H1 (cell line): ENCODE results near the gene ARMC9. TPM values are rescaled to one million over a fixed set of nuclear protein-coding genes. Genes with fewer than 3 reads are reported as not detected.

Experiments
- CTCF ChIA-PET: fragments of 300-600 bp; sonication (Branson Sonifier 250); formaldehyde crosslinking; loops from one replicate; lab custom pipeline; 2021; ENCODE audit not compliant: partially characterized antibody; lab: Charles Lee
- POLR2A ChIA-PET: fragments of 300-600 bp; sonication (Branson Sonifier 250); formaldehyde crosslinking; loops from one replicate; lab custom pipeline; 2021; ENCODE audit warnings: inconsistent platforms; ENCODE audit not compliant: partially characterized antibody; lab: Charles Lee
- DNase-seq, 2 experiments: peaks; one replicate each; pipeline versions ENCODE4 v3.0.0 to v3.0.0-alpha.2; 2010 to 2022; ENCODE audit warnings: low spot score in 2 of 2, low read depth in 1 of 2, mixed read lengths in 1 of 2
- FAIRE-seq: peaks from 2 replicates; lab custom pipeline; 2011; peaks lifted over from hg19 to GRCh38; lab: Jason Lieb, UNC
- H2AFZ ChIP-seq: 2 replicates; pipeline ENCODE4 v1.8.1; 2012; ENCODE audit warnings: low read length, inconsistent platforms
- H2AK5ac ChIP-seq: 2 replicates; pipeline ENCODE4 v1.6.1; 2013; ENCODE audit warnings: low read depth, low read length
- H2BK120ac ChIP-seq: replicated peaks from 2 replicates; pipeline ENCODE3; 2013; ENCODE audit warnings: low read depth, low read length, inconsistent platforms
- H2BK12ac ChIP-seq: 2 replicates; pipeline ENCODE4 v1.6.1; 2013; ENCODE audit warnings: low read depth, low read length
- H2BK15ac ChIP-seq: 2 replicates; pipeline ENCODE4 v1.6.1; 2013; ENCODE audit warnings: low read length
- H2BK20ac ChIP-seq: 2 replicates; pipeline ENCODE4 v1.6.1; 2013; ENCODE audit warnings: low read length
- H2BK5ac ChIP-seq: 2 replicates; pipeline ENCODE4 v1.6.1; 2013; ENCODE audit warnings: low read depth, low read length
- H3K14ac ChIP-seq: 2 replicates; pipeline ENCODE4 v1.6.1; 2013; ENCODE audit warnings: inconsistent platforms; ENCODE audit not compliant: insufficient read length
- H3K18ac ChIP-seq: 2 replicates; pipeline ENCODE4 v1.6.1; 2013; ENCODE audit warnings: low read length; ENCODE audit errors: extremely low read depth
- H3K23ac ChIP-seq: 2 replicates; pipeline ENCODE4 v1.6.1; 2013; ENCODE audit warnings: inconsistent platforms; ENCODE audit not compliant: insufficient read length
- H3K23me2 ChIP-seq: 2 replicates; pipeline ENCODE4 v1.6.1; 2013; ENCODE audit warnings: low read depth, low read length
- H3K27ac ChIP-seq: 2 replicates; pipeline ENCODE4 v1.6.1; 2011; ENCODE audit warnings: low read depth, low read length, inconsistent platforms
- H3K27me3 ChIP-seq, 4 experiments: replicated peaks in 1 of 4; 1 replicate in 1 of 4; 2 replicates in 3 of 4; pipeline versions ENCODE4 v1.6.1 to v1.8.1; 2011 to 2013; ENCODE audit warnings: low read length in 3 of 4, mild to moderate bottlenecking in 3 of 4, inconsistent platforms in 2 of 4, mixed read lengths in 2 of 4, moderate library complexity in 1 of 4; ENCODE audit not compliant: control insufficient read depth in 3 of 4, insufficient read depth in 3 of 4; ENCODE audit errors: extremely low read depth in 1 of 4
- H3K36me3 ChIP-seq, 4 experiments: 2 replicates each; pipeline versions ENCODE4 v1.6.1 to v1.8.1; 2011 to 2013; ENCODE audit warnings: mild to moderate bottlenecking in 4 of 4, low read length in 3 of 4, moderate library complexity in 2 of 4, control low read depth in 1 of 4, inconsistent platforms in 1 of 4; ENCODE audit not compliant: insufficient read depth in 4 of 4, control insufficient read depth in 2 of 4
- H3K4ac ChIP-seq: replicated peaks from 2 replicates; pipeline ENCODE3; 2013; ENCODE audit warnings: low read length, low read depth, mixed read lengths, inconsistent platforms; ENCODE audit not compliant: insufficient read length
- H3K4me1 ChIP-seq, 4 experiments: replicated peaks in 1 of 4; 1 replicate in 1 of 4; 2 replicates in 3 of 4; pipeline versions ENCODE4 v1.6.1 to v1.8.1; 2011 to 2013; ENCODE audit warnings: low read length in 3 of 4, inconsistent platforms in 2 of 4, mixed read lengths in 1 of 4; ENCODE audit not compliant: insufficient read depth in 4 of 4, control insufficient read depth in 3 of 4
- H3K4me2 ChIP-seq, 2 experiments: 2 replicates each; pipeline versions ENCODE4 v1.6.1 to v1.8.1; 2011 to 2013; ENCODE audit warnings: low read depth in 2 of 2, low read length in 2 of 2, control low read depth in 1 of 2, inconsistent platforms in 1 of 2, mild to moderate bottlenecking in 1 of 2; ENCODE audit not compliant: insufficient read depth in 1 of 2
- H3K4me3 ChIP-seq, 4 experiments: fragments of 200-600, 300-600 bp in 1 of 4; sonication (generic), shearing (Covaris generic), sonication (Bioruptor Twin) in 1 of 4; 2 replicates each; pipeline versions ENCODE4 v1.5.1 to v1.8.1; 2011 to 2016; ENCODE audit warnings: low read length in 4 of 4, low read depth in 3 of 4, control low read depth in 2 of 4, inconsistent platforms in 2 of 4, mild to moderate bottlenecking in 2 of 4, mixed read lengths in 1 of 4, moderate library complexity in 1 of 4; ENCODE audit not compliant: insufficient read depth in 2 of 4; ENCODE audit errors: extremely low read depth in 1 of 4
- H3K56ac ChIP-seq: replicated peaks from 2 replicates; pipeline ENCODE3; 2013; ENCODE audit warnings: low read depth, mild to moderate bottlenecking, mixed read lengths, low read length, inconsistent platforms; ENCODE audit not compliant: insufficient read length
- H3K79me1 ChIP-seq: 2 replicates; pipeline ENCODE4 v1.6.1; 2013; ENCODE audit warnings: low read depth, low read length, control low read depth
- H3K79me2 ChIP-seq, 2 experiments: 2 replicates each; pipeline versions ENCODE4 v1.6.1 to v1.8.1; 2012 to 2013; ENCODE audit warnings: low read length in 2 of 2, mild to moderate bottlenecking in 2 of 2, inconsistent platforms in 1 of 2; ENCODE audit not compliant: insufficient read depth in 2 of 2, control insufficient read depth in 1 of 2
- H3K9ac ChIP-seq, 4 experiments: replicated peaks in 1 of 4; 1 replicate in 1 of 4; 2 replicates in 3 of 4; pipeline versions ENCODE4 v1.6.1 to v1.8.1; 2011 to 2013; ENCODE audit warnings: low read depth in 3 of 4, low read length in 3 of 4, control low read depth in 2 of 4, mild to moderate bottlenecking in 2 of 4, moderate library complexity in 2 of 4, inconsistent platforms in 1 of 4; ENCODE audit errors: extremely low read depth in 1 of 4
- H3K9me3 ChIP-seq, 2 experiments: 2 replicates each; pipeline versions ENCODE4 v1.6.1 to v1.8.1; 2012 to 2013; ENCODE audit warnings: mild to moderate bottlenecking in 2 of 2, moderate library complexity in 2 of 2, control low read depth in 1 of 2, inconsistent platforms in 1 of 2, low read depth in 1 of 2, low read length in 1 of 2, mixed read lengths in 1 of 2; ENCODE audit not compliant: insufficient read depth in 2 of 2
- H4K20me1 ChIP-seq, 2 experiments: replicated peaks in 1 of 2; 2 replicates each; pipeline versions ENCODE3 to v1.8.1; 2011 to 2013; ENCODE audit warnings: inconsistent platforms in 2 of 2, low read length in 2 of 2, mild to moderate bottlenecking in 1 of 2; ENCODE audit not compliant: insufficient read depth in 2 of 2, control insufficient read depth in 1 of 2
- H4K5ac ChIP-seq: 2 replicates; pipeline ENCODE4 v1.6.1; 2013; ENCODE audit warnings: low read length, low read depth, mixed read lengths, inconsistent platforms; ENCODE audit not compliant: insufficient read length
- H4K8ac ChIP-seq: 2 replicates; pipeline ENCODE4 v1.8.0; 2013; ENCODE audit warnings: mild to moderate bottlenecking, moderate library complexity, low read length, inconsistent platforms; ENCODE audit not compliant: insufficient read depth; ENCODE audit errors: extremely low read depth
- H4K91ac ChIP-seq: replicated peaks from 2 replicates; pipeline ENCODE3; 2013; ENCODE audit warnings: low read length, mixed read lengths, inconsistent platforms; ENCODE audit not compliant: insufficient read length
- BCL11A ChIP-seq, 2 experiments: IDR thresholded peaks; one replicate each; pipeline ENCODE4 v1.6.1; 2011; ENCODE audit warnings: low read depth in 2 of 2, low read length in 2 of 2, mild to moderate bottlenecking in 2 of 2
- CHD2 ChIP-seq: IDR thresholded peaks from 2 replicates; pipeline ENCODE4 v1.6.1; 2012; ENCODE audit warnings: low read length, improper control_type of control experiment
- HDAC2 ChIP-seq, 2 experiments: fragments of 300-600 bp in 1 of 2; sonication (generic) in 1 of 2; IDR thresholded peaks; 2 replicates each; pipeline ENCODE4 v1.6.1; 2011 to 2012; ENCODE audit warnings: low read depth in 2 of 2, low read length in 2 of 2, mild to moderate bottlenecking in 2 of 2, moderate library complexity in 2 of 2, borderline replicate concordance in 1 of 2, inconsistent platforms in 1 of 2
- JUN ChIP-seq: IDR thresholded peaks from 2 replicates; pipeline ENCODE4 v1.6.1; 2011; ENCODE audit warnings: low read depth, mild to moderate bottlenecking, improper control_type of control experiment, low read length
- JUND ChIP-seq: IDR thresholded peaks from 2 replicates; pipeline ENCODE4 v1.6.1; 2011; ENCODE audit warnings: mild to moderate bottlenecking, improper control_type of control experiment, low read length
- KDM5A ChIP-seq: fragments of 200-600 bp; IDR thresholded peaks from 2 replicates; pipeline ENCODE4 v1.7.1; 2012; ENCODE audit warnings: mild to moderate bottlenecking, low read length, inconsistent platforms, mixed read lengths
- PHF8 ChIP-seq: fragments of 200-600 bp; sonication (generic); conservative IDR thresholded peaks from 2 replicates; pipeline ENCODE4 v1.7.1; 2012; ENCODE audit warnings: low read depth, mild to moderate bottlenecking, inconsistent platforms, low read length, moderate library complexity
- SP1 ChIP-seq: IDR thresholded peaks from 2 replicates; pipeline ENCODE4 v1.6.1; 2011; ENCODE audit warnings: low read depth, low read length
- TAF7 ChIP-seq: optimal IDR thresholded peaks from 2 replicates; pipeline ENCODE3; 2011; ENCODE audit warnings: low read depth, mild to moderate bottlenecking, inconsistent platforms, low read length, moderate library complexity, borderline replicate concordance
- TEAD4 ChIP-seq: IDR thresholded peaks from 2 replicates; pipeline ENCODE4 v1.6.1; 2012; ENCODE audit warnings: low read depth, low read length, inconsistent platforms, mixed read lengths
- YY1 ChIP-seq: IDR thresholded peaks from 2 replicates; pipeline ENCODE4 v1.6.1; 2011; ENCODE audit warnings: low read depth, mild to moderate bottlenecking, low read length
- whole genome bisulfite sequencing, 2 experiments: shearing (Covaris generic) in 1 of 2; methylation state at CpG; one replicate each; pipeline versions ENCODE4 v1.1.6 to v1.1.7; 2013 to 2015; ENCODE audit warnings: low lambda C conversion rate in 2 of 2, mixed read lengths in 2 of 2, inconsistent platforms in 1 of 2, low coverage in 1 of 2, missing lambda C conversion rate in 1 of 2; ENCODE audit not compliant: insufficient replicate concordance in 2 of 2, insufficient coverage in 1 of 2, insufficient read length in 1 of 2; ENCODE audit errors: extremely low coverage in 1 of 2, missing lambda C conversion rate in 1 of 2; 5-methylcytosine and 5-hydroxymethylcytosine counted together
- polyA plus RNA-seq, 7 experiments: library from polyadenylated mRNA; depleted of rRNA in 3 of 7; stranded (reverse) in 5 of 7; unstranded in 2 of 7; fragments of >200 nt in 5 of 7; fragments of 200-250 nt in 2 of 7; gene quantifications; 1 replicate in 5 of 7; 2 replicates in 1 of 7; 4 replicates in 1 of 7; pipeline versions ENCODE4 v1.2.1 to v1.2.3, GENCODE V29; 2011 to 2013; ENCODE audit warnings: missing spikeins in 2 of 7, mixed read lengths in 2 of 7
- total RNA-seq: library from RNA; stranded (reverse); fragmentation: NEBNext Ultra II Directional; extraction: Animal tissue kit (Norgen Biotek cat#: 25700); gene quantifications from 2 replicates; pipeline ENCODE4 v1.2.1, GENCODE V29; 2021

Gene ARMC9
- total and polyA plus RNA-seq, 2 of the 8 experiments (the other 6 are each of a cell fraction or from before 2014, with no cell fraction given): 23.2 to 36.1 TPM

DNA sequence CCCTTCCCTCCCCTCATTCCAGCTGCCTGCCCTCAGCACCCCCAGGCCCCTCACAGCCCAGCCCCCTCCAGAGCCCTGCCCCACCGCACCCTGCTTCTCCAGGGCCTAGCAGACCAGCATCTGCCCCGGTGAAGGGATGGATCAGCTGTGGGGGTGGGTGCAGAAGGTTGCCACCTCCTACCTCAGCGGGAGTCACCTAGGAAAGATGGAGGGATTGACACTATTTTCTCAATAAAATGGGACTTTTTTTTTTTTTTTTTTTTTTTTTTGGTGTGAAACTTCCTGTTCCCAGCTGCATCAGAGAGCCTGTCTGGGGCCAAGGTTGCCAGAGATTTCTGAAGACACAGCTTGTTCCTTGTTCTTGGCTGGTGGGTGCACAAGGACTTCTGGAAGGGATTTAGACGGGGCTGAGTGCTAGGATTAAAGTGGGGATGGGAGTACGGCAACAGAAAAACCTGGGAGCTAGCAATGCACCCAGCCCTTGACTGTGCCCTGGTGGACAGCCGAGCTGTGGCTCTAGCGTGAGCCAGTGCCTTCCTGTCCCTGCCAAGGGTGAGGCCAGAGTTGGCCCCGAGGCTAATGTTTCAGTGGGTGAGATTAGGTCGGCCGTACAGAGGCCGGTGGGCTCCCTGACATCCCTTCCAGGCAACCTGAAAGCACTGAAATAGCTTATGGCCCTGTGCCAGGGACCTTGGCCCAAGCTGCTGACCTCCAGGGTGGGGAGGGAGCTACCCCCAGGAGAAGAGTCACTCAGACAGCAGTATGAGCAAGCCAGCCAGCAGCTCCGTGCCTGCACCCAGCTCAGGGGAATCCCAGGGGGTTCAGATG lies 201.6 kb downstream of the ARMC9 start:
- Histone ChIP-seq H2BK15ac (no peak overlapping the region), H4K5ac (peak overlapping the region; percentile 57), H3K27ac (no peak overlapping the region), H3K4me1 (peaks cover 0 to 15% (median 12%) of the 10 kb centered on the region in 4 experiments; a peak in 6 of 7 replicates), H3K79me1 (peaks cover 8% of the 10 kb centered on the region), H3K4me3 (no peak overlapping the region), H2BK120ac (no peak overlapping the region), H3K4ac (no peak overlapping the region), H3K79me2 (peaks cover 0 to 29% of the 10 kb centered on the region in 2 experiments; a peak in 2 of 4 replicates), H3K9ac (no peak overlapping the region), H2BK5ac (no peak overlapping the region), H4K8ac (peak overlapping the region; percentile 71), H3K23me2 (peaks cover 3% of the 10 kb centered on the region; the same call in 1 of the 2 replicates), H3K9me3 (no peaks in the 10 kb centered on the region), H2BK20ac (no peak overlapping the region), H3K27me3 (no peaks in the 10 kb centered on the region), H2AK5ac (no peak overlapping the region), H3K18ac (no peak overlapping the region), H3K23ac (no peak overlapping the region), H4K20me1 (peaks cover 0 to 7% of the 10 kb centered on the region in 2 experiments), H3K56ac (peak overlapping the region; percentile 3), H4K91ac (peak overlapping the region; percentile 5), H2BK12ac (no peak overlapping the region), H2AFZ (no peak overlapping the region), H3K14ac (no peak overlapping the region), H3K4me2 (0 out of 4 replicates have a peak overlapping the region, but pooled peaks of 1 of the 2 experiments have one; percentile 20), H3K36me3 (peaks cover 0 to 18% (median 10%) of the 10 kb centered on the region in 4 experiments; a peak in 4 of 8 replicates)
- 88% methylated on average over 11 of the region's 12 CpGs; no CpG with 5 or more reads in 1 of the 2 experiments for WGBS, 2 experiments
- POLR2A ChIA-PET: interaction anchor here (0.8 to 2.6 kb wide), 7 partner anchors 10 to 65 kb away, joined by 3 to 17 read pairs (median 7); partner anchors contain the start of gene NCL
- DNase-seq (peak in 1 of 2 experiments; percentile 54), FAIRE-seq (no peak)
- CTCF ChIA-PET: interaction anchor here (0.7 to 29.5 kb wide), 23 partner anchors 10 to 256 kb away, joined by 3 to 617 read pairs (median 5); no protein-coding TSS in a partner anchor
- TF ChIP-seq PHF8: no peak
- TF ChIP-seq JUN: no peak
- no peak for TF ChIP-seq KDM5A
- no peak for TF ChIP-seq SP1
- TF ChIP-seq TAF7: no peak
- no peak for TF ChIP-seq CHD2
- no peak for TF ChIP-seq BCL11A (IDR thresholded peaks at IDR 0.05; ENCODE audit: low read depth in 2 of 2, low read length in 2 of 2)
- no peak for TF ChIP-seq TEAD4
- no peak for TF ChIP-seq JUND
- no peak for TF ChIP-seq HDAC2 (IDR thresholded peaks at IDR 0.05; ENCODE audit: borderline replicate concordance in 1 of 2, low read depth in 2 of 2, low read length in 2 of 2)
- TF ChIP-seq YY1: no peak
